Measurements from ENCODE around the gene KRT27. TPM values are rescaled to one million over a fixed set of nuclear protein-coding genes. Genes with fewer than 3 reads are reported as not detected.

Gene KRT27
- total and polyA plus RNA-seq, 9 of the 15 experiments (the other 6 are each of a cell fraction or from before 2014, with no cell fraction given): 0.10 TPM; not detected in 8

- TF ChIP-seq ATF7 (IDR thresholded peaks at IDR 0.05) (peak; percentile 93), ILF3 (IDR thresholded peaks at IDR 0.05; ENCODE audit: borderline replicate concordance) (0 out of 2 replicates have a peak, but pooled peaks have one; percentile 29), RBM15 (IDR thresholded peaks at IDR 0.05; ENCODE audit: insufficient read depth, low read length) (no peak), FOXM1 (IDR thresholded peaks at IDR 0.05; ENCODE audit: low read depth) (peak; percentile 61), FOXM1 (CRISPR knock-in tag; IDR thresholded peaks at IDR 0.05; ENCODE audit: low read depth) (no peak), NFXL1 (CRISPR knock-in tag; IDR thresholded peaks at IDR 0.05) (peak; percentile 66; the same call in 1 of the 2 replicates), BACH1 (tag; IDR thresholded peaks at IDR 0.05) (0 out of 2 replicates have a peak, but pooled peaks have one; percentile 12), CEBPB (tag; IDR thresholded peaks at IDR 0.05) (no peak), VEZF1 (CRISPR knock-in tag; IDR thresholded peaks at IDR 0.05) (0 out of 2 replicates have a peak, but pooled peaks have one; percentile 28), PREB (CRISPR knock-in tag; IDR thresholded peaks at IDR 0.05) (no peak)
- TF ChIP-seq, protein P1, sequence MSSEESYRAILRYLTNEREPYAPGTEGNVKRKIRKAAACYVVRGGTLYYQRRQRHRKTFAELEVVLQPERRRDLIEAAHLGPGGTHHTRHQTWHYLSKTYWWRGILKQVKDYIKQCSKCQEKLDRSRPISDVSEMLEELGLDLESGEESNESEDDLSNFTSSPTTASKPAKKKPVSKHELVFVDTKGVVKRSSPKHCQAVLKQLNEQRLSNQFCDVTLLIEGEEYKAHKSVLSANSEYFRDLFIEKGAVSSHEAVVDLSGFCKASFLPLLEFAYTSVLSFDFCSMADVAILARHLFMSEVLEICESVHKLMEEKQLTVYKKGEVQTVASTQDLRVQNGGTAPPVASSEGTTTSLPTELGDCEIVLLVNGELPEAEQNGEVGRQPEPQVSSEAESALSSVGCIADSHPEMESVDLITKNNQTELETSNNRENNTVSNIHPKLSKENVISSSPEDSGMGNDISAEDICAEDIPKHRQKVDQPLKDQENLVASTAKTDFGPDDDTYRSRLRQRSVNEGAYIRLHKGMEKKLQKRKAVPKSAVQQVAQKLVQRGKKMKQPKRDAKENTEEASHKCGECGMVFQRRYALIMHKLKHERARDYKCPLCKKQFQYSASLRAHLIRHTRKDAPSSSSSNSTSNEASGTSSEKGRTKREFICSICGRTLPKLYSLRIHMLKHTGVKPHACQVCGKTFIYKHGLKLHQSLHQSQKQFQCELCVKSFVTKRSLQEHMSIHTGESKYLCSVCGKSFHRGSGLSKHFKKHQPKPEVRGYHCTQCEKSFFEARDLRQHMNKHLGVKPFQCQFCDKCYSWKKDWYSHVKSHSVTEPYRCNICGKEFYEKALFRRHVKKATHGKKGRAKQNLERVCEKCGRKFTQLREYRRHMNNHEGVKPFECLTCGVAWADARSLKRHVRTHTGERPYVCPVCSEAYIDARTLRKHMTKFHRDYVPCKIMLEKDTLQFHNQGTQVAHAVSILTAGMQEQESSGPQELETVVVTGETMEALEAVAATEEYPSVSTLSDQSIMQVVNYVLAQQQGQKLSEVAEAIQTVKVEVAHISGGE (CRISPR knock-in tag; IDR thresholded peaks at IDR 0.05): peak in 2 of 3 experiments; percentile 76 to 95; a peak in 4 of 6 replicates
Measured at GRCh38 chr17:40818733-40819527, 36.6 kb upstream of the KRT27 start (continued).

Measured in K562 (cell line).